B cell (primary cell): ENCODE measurements around the gene SPEG.

Experiments used
- EZH2 ChIP-seq: IDR thresholded peaks from 2 replicates; pipeline ENCODE4 v1.6.1; 2012; ENCODE audit warnings: borderline replicate concordance, low read depth, mild to moderate bottlenecking, moderate library complexity, low read length; ENCODE audit not compliant: insufficient read depth, poor library complexity, severe bottlenecking
- TF ChIP-seq, protein P1 (sequence below): fragments of 200-600 bp; IDR thresholded peaks from one replicate; pipeline ENCODE4 v1.8.0; 2022; ENCODE audit warnings: antibody characterized with exemption, mild to moderate bottlenecking

DNA sequence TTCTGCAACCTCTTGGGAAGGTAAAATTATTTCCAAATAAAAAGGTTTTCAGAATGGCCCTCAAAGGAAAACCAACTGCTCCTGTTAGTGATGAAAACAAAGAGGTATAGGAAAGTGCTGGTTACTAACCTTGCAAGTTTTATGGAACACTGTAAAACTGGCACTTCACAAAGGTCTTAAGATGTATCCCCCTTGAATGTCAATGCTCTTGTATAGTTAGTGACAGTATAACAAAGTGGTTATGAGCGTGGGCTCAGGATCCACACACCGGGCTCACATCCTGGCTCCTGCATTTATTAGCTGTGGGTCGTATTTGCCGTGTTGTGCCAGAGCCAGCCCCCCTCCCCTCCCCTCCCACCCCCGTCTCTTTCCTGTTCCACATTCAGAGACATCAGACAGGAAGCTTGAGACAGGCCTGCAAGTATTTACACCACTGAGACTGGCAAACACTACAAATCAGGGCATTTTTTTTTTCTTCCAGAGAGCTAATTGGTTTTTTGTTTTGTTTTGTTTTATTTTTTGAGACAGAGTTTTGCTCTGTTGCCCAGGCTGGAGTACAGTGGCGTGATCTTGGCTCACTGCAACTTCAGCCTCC lies 37.7 kb upstream of the SPEG start:
- TF ChIP-seq, protein P1, sequence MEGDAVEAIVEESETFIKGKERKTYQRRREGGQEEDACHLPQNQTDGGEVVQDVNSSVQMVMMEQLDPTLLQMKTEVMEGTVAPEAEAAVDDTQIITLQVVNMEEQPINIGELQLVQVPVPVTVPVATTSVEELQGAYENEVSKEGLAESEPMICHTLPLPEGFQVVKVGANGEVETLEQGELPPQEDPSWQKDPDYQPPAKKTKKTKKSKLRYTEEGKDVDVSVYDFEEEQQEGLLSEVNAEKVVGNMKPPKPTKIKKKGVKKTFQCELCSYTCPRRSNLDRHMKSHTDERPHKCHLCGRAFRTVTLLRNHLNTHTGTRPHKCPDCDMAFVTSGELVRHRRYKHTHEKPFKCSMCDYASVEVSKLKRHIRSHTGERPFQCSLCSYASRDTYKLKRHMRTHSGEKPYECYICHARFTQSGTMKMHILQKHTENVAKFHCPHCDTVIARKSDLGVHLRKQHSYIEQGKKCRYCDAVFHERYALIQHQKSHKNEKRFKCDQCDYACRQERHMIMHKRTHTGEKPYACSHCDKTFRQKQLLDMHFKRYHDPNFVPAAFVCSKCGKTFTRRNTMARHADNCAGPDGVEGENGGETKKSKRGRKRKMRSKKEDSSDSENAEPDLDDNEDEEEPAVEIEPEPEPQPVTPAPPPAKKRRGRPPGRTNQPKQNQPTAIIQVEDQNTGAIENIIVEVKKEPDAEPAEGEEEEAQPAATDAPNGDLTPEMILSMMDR = no peak
- TF ChIP-seq EZH2 = no peak
